Lower leg skin (tissue), 3 donors: ENCODE measurements around the gene MS4A4A.

Experiments
- CTCF ChIP-seq, 3 donors: fragments of 450-650 bp; IDR thresholded peaks; one replicate each; pipeline ENCODE4 v1.5.1; 2016; ENCODE audit warnings: antibody characterized with exemption in 3 of 3, mild to moderate bottlenecking in 3 of 3, moderate library complexity in 2 of 3
- POLR2A ChIP-seq, 2 donors: fragments of 450-650 bp; IDR thresholded peaks; one replicate each; pipeline ENCODE4 v1.6.1; 2016 to 2017; ENCODE audit warnings: antibody characterized with exemption in 2 of 2, mild to moderate bottlenecking in 1 of 2, moderate library complexity in 1 of 2

- no peak for TF ChIP-seq CTCF (IDR thresholded peaks at IDR 0.05)
- no peak for TF ChIP-seq POLR2A (IDR thresholded peaks at IDR 0.05)
These were observed 6.0 kb upstream of the MS4A4A start for GRCh38 chr11:60274416-60274815.
